ENCODE measurements around the gene LYRM9.

GRCh38 chr17:27904114-27904513 lies 10.9 kb upstream of the LYRM9 start:
- TF ChIP-seq EGR1 (IDR thresholded peaks at IDR 0.05): no peak
- no peak for TF ChIP-seq RAD21 (IDR thresholded peaks at IDR 0.05; ENCODE audit: low read depth)
